Activated CD8-positive, alpha-beta T cell treated with anti-CD3 and anti-CD28 coated beads, Interleukin-2, amount 10 ng/mL, durations not matched to agents 7 days and 5 days (primary cell): ENCODE measurements around the gene GSTA2. TPM values are rescaled to one million over a fixed set of nuclear protein-coding genes. Genes with fewer than 3 reads are reported as not detected.
"Not testable (repeated sequence)": the region's sequence is repeated elsewhere in the genome, so short reads cannot be mapped to it uniquely, and the experiment has no call there.

Experiments
- ATAC-seq: fragments of 150-1000 bp; cut with Tn5 transposase; one replicate; pipeline ENCODE4 v1.10.0; 2021; ENCODE audit warnings: moderate library complexity
- CTCF ChIA-PET: fragments of 350-600 bp; sonication (Branson Sonifier 250); formaldehyde crosslinking; loops from one replicate; lab custom pipeline; 2021; ENCODE audit warnings: antibody characterized with exemption; lab: Charles Lee
- POLR2A ChIA-PET: fragments of 350-600 bp; sonication (Branson Sonifier 250); formaldehyde crosslinking; loops from one replicate; lab custom pipeline; 2021; ENCODE audit warnings: antibody characterized with exemption; lab: Charles Lee
- DNase-seq: peaks from one replicate; pipeline ENCODE4 v3.0.0-alpha.2; 2020
- H3K27ac Mint-ChIP-seq: one replicate; pipeline ENCODE4 v1.8.0; 2021; ENCODE audit warnings: mild to moderate bottlenecking, mixed read lengths
- H3K27me3 Mint-ChIP-seq: one replicate; pipeline ENCODE4 v1.8.0; 2021; ENCODE audit warnings: low read depth, mixed read lengths
- H3K36me3 Mint-ChIP-seq: one replicate; pipeline ENCODE4 v1.8.0; 2021; ENCODE audit warnings: low read depth, mixed read lengths
- H3K4me1 Mint-ChIP-seq: one replicate; pipeline ENCODE4 v1.8.0; 2021; ENCODE audit warnings: low read depth, mixed read lengths
- H3K4me3 Mint-ChIP-seq: one replicate; pipeline ENCODE4 v1.8.0; 2021; ENCODE audit warnings: mild to moderate bottlenecking, mixed read lengths
- H3K9me3 Mint-ChIP-seq: one replicate; pipeline ENCODE4 v1.8.0; 2022; ENCODE audit warnings: mixed read lengths; ENCODE audit not compliant: insufficient read depth
- total RNA-seq, 2 experiments: library from RNA; stranded (reverse); gene quantifications; one replicate each; pipeline ENCODE4 v1.2.3, GENCODE V29; 2021

GSTA2 gene
- total RNA-seq: not detected

DNA sequence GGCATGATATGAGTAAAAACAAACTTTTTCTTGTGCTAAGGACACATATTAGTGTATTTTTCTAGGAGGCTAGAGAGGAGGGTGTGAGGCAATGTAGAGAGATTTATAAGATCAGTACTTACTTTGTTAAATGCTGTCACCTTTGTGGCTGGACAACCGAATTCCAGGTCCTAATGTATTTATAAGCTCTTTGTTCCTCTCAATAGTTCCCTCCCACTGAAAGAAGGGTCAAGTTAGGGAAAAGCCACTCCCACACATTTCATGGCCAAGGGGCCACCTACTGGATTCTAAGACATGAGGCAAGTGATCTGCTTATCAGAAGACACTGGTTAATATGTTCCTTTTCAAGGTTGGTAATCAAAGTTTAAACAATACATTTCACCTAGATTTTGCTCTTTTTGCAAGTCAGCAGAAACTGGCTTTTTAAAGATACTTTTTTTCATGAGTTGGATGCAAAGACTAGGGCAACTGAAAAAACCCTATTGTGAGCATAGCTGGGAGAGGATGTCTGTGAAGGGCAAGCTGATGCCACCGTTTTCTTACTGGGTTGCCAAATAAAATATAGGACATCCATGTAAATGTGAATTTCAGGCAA, at the start of gene GSTA2:
Gene GSTA2, minus strand, starts transcription at position 154 of the 595 bp plus-strand sequence. CDS start 5,528 bp downstream, outside the sequence.
- H3K9me3 Mint-ChIP-seq, H3K27ac Mint-ChIP-seq, CTCF ChIA-PET, POLR2A ChIA-PET, H3K4me3 Mint-ChIP-seq, ATAC-seq, DNase-seq, H3K4me1 Mint-ChIP-seq, H3K36me3 Mint-ChIP-seq: not testable (repeated sequence)
- H3K27me3 Mint-ChIP-seq: peaks cover 12% of the 10 kb centered on the region

DNA sequence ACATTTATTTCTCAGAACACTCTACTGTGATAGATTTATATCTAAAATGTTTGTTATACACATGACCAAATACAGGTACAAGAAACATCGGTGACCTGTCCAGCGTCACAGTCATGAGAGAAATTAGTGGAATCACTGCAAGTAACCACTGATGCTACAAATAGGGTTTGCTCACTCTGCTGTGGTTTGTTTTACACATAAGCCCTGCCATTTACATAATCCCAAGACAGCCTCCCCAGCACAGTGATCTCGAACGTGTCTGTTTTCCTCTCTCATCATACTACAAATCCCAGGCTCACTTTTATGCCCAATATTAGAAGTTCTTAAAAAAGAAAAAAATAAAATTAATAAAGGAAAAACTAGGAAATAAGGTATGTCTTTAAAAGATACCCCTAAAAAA, 46.5 kb upstream of the GSTA2 start:
- H3K36me3 Mint-ChIP-seq, H3K27me3 Mint-ChIP-seq, H3K9me3 Mint-ChIP-seq, ATAC-seq, DNase-seq, H3K27ac Mint-ChIP-seq, H3K4me3 Mint-ChIP-seq, POLR2A ChIA-PET, H3K4me1 Mint-ChIP-seq, CTCF ChIA-PET: not testable (repeated sequence)

DNA sequence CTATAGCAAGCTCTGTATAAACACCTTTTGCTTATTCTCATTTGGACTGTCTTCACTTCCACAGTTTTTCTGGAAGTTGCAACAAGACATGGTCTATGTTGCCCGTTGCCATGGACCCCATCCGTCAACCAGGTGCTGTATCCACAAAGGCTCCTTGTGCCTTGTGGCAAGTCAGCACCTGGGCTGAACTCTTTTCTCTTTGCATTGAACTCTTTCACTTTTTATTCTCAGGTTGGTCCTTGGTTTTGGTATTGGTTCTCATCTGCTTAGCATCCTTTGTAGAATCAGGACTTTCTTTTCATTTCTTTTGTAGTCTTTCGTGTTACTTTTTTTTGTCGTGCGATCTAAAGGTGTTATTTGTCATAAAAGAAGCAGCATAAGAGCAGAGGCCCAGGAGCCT, 45.4 kb upstream of the GSTA2 start:
- no peaks in the 10 kb centered on the region for H3K4me1 Mint-ChIP-seq
- no peak overlapping the region for H3K27ac Mint-ChIP-seq
- H3K36me3 Mint-ChIP-seq: no peaks in the 10 kb centered on the region
- CTCF ChIA-PET: no interaction called here
- no peaks in the 10 kb centered on the region for H3K9me3 Mint-ChIP-seq
- ATAC-seq: no peak
- POLR2A ChIA-PET: no interaction called here
- H3K4me3 Mint-ChIP-seq: no peak overlapping the region
- DNase-seq: no peak
- H3K27me3 Mint-ChIP-seq: peaks cover 9% of the 10 kb centered on the region

DNA sequence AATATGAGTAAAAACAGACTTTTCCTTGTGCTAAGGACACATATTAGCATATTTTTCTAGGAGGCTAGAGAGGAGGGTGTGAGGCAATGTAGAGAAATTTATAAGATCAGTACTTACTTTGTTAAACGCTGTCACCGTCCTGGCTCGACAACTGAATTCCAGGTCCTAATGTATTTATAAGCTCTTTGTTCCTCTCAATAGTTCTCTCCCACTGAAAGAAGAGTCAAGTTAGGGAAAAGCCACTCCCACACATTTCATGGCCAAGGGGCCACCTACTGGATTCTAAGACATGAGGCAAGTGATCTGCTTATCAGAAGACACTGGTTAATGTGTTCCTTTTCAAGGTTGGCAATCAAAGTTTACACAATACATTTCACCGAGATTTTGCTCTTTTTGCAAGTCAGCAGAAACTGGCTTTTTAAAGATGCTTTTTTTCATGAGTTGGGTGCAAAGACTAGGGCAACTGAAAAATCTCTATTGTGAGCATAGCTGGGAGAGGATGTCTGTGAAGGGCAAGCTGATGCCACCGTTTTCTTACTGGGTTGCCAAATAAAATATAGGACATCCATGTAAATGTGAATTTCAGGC, 40.5 kb upstream of the GSTA2 start, which contains the start of gene GSTA1:
Gene GSTA1, minus strand, starts transcription at position 149 of the 588 bp plus-strand sequence. CDS start 4,549 bp downstream, outside the sequence.
- POLR2A ChIA-PET, H3K4me1 Mint-ChIP-seq, H3K4me3 Mint-ChIP-seq, ATAC-seq, DNase-seq, CTCF ChIA-PET, H3K27ac Mint-ChIP-seq, H3K36me3 Mint-ChIP-seq, H3K9me3 Mint-ChIP-seq: not testable (repeated sequence)
- H3K27me3 Mint-ChIP-seq: peaks cover 22% of the 10 kb centered on the region

DNA sequence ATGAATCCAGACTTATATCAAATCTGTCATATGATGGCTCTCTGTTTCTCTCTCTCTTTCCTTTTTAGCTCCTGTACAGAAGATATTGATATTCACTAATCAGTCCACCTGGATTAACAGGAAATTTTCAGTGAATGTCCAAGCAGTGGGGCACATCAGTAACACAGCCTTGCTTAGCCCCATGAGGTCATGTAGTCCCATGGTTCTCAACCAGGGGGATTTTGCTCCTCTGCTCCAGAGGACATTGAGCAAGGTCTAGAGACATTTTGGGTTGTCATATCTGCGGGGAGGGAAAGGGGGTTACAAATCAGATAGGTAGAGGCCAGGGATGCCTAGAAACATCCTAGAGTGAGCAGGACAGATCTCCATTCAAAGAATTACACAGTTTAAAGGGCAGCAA, 39.5 kb upstream of the GSTA2 start:
- CTCF ChIA-PET: no interaction called here
- Mint-ChIP-seq H3K9me3 (no peaks in the 10 kb centered on the region), H3K36me3 (no peaks in the 10 kb centered on the region), H3K4me1 (no peaks in the 10 kb centered on the region), H3K27ac (no peak overlapping the region), H3K27me3 (peaks cover 18% of the 10 kb centered on the region), H3K4me3 (no peak overlapping the region)
- ATAC-seq: no peak
- DNase-seq: no peak
- POLR2A ChIA-PET: no interaction called here

DNA sequence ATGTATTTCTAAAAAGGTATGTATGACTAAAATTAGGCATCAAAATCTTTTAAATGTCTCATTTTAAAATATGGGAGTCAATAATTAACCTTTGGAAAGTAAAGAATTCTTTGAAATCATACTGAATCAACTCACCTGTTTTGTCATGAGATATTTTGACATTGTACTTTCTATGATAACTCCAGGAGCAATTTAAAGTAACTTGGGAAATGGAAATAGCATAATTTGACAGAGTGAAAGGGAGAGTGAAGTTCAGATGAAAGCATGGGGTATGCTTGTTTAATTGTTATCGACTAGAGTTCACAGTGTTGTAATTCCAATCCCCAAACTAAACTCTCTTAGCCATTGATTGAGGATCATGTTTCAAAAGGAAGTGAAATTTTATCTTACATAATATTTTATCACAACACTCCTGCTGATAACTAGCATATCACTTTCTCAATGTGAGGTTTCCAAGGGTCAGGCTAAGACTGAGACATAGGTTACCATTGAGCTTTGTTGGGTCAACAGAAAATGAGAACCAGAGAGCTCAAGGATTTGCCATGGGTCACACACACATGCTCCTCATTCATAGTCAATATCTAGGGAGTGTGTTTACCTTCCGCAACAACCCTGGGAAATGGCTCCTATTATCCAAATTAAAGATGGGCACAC, 38.0 kb upstream of the GSTA2 start:
- Mint-ChIP-seq H3K9me3 (no peaks in the 10 kb centered on the region), H3K27me3 (peaks cover 18% of the 10 kb centered on the region), H3K4me1 (no peaks in the 10 kb centered on the region), H3K36me3 (no peaks in the 10 kb centered on the region), H3K4me3 (no peak overlapping the region), H3K27ac (no peak overlapping the region)
- POLR2A ChIA-PET: no interaction called here
- DNase-seq: no peak
- CTCF ChIA-PET: no interaction called here
- ATAC-seq: no peak

DNA sequence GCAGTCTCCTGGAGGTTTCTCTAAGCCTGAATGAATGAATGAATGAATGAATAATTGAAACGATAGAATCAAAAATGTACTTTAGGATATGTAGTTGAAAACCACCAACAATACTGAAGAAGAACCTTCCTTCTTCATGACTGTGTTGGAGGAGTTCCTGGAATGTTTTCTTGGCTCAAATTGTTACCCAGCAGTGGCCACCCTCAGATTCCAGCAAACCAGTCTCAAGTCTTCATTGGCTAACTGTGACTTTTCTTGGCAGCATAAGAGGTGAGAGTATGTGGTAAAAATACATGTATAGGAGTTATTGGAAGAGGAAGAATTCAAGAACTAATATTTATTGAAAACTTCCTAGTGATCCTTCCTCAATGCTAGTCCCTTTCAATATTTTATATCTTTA, 36.0 kb upstream of the GSTA2 start:
- peaks cover 23% of the 10 kb centered on the region for H3K27me3 Mint-ChIP-seq
- DNase-seq, H3K27ac Mint-ChIP-seq, H3K4me3 Mint-ChIP-seq, CTCF ChIA-PET, H3K36me3 Mint-ChIP-seq, H3K9me3 Mint-ChIP-seq, ATAC-seq, POLR2A ChIA-PET, H3K4me1 Mint-ChIP-seq: not testable (repeated sequence)

DNA sequence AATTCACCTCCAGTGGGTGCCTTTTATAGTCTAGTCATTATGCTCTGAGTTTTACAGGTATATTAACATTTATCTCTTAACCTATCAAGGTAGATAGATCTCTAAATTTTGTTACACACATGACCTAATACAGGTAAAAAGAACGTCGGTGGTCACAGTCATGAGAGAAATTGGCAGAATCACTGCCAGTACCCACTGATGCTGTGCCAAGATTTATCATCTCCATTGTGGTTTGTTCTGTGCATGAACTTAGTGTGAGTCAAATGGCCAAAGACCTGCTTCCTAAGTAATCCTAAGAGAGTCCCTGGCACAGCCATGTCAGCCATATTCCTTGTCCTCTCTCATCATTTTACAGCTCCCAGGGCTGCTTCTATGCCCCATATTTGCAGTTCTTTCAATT, 31.1 kb upstream of the GSTA2 start:
- H3K27me3 Mint-ChIP-seq, H3K9me3 Mint-ChIP-seq, DNase-seq, H3K4me3 Mint-ChIP-seq, ATAC-seq, H3K27ac Mint-ChIP-seq, H3K4me1 Mint-ChIP-seq, H3K36me3 Mint-ChIP-seq, POLR2A ChIA-PET, CTCF ChIA-PET: not testable (repeated sequence)

DNA sequence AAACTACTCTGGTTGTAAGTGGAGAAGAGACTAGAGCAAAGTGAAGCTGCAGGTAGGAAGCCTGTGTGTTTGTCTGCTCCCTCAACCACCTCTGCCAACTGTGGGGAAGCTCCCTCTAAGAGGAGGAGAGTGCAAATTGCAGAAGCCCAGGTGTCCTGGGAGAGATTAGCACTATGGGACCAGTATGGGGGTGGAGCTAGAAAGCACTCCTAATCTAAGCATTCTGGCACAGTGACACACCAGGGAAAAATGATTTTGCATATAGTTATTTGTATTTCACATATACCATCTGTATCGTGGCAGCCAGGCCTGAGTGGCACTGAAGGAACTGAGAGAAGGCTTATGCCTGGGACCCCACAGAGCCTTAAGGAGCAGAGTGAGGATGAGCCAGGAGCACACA, 27.6 kb upstream of the GSTA2 start:
- CTCF ChIA-PET: no interaction called here
- H3K36me3 Mint-ChIP-seq: no peaks in the 10 kb centered on the region
- H3K27ac Mint-ChIP-seq: no peak overlapping the region
- peaks cover 4% of the 10 kb centered on the region for H3K27me3 Mint-ChIP-seq
- DNase-seq (no peak), ATAC-seq (no peak)
- H3K4me3 Mint-ChIP-seq: no peak overlapping the region
- no peaks in the 10 kb centered on the region for H3K9me3 Mint-ChIP-seq
- POLR2A ChIA-PET: no interaction called here
- H3K4me1 Mint-ChIP-seq: no peaks in the 10 kb centered on the region

DNA sequence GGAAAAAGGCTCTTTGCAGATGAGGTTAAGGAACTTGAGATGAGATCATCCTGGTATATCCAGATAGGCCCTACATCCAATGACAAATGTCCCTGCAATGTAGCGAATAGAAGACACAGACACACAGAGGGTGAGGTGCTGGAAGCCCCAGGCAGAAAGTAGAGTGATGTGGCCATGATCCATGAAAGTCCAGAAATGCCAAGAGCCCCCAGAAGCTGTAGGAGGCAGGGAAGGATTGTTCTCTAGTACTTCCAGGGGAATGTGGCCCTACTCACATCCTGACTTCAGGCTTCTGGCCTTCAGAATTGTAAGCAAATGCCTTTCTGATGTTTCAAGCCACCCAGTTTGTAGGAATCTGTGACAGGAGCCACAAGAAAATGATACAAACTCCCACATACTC, 26.4 kb upstream of the GSTA2 start:
- H3K36me3 Mint-ChIP-seq, H3K27ac Mint-ChIP-seq, H3K4me1 Mint-ChIP-seq, DNase-seq, CTCF ChIA-PET, H3K4me3 Mint-ChIP-seq, H3K27me3 Mint-ChIP-seq, H3K9me3 Mint-ChIP-seq, ATAC-seq, POLR2A ChIA-PET: not testable (repeated sequence)

DNA sequence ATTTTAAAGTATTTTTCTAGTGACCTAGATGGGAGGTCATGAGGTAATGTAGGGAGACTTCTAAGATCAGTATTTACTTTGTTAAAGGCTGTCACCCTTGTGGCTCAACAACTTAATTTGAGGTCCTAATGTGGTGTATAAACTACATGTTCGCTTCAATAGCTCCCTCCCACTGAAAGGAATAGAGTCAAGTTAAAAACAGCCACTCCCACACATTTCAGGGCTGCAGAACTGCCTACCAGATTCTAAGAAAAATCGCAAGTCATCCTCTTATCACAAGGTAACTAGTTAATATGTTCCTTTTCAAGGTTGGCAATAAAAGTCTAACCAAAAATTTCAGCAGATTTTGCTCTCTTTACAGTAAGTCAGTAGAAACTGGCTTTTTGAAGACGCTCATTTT, 25.2 kb upstream of the GSTA2 start:
- no peak for ATAC-seq
- Mint-ChIP-seq H3K36me3 (no peaks in the 10 kb centered on the region), H3K4me1 (no peaks in the 10 kb centered on the region), H3K27me3 (no peaks in the 10 kb centered on the region), H3K27ac (no peak overlapping the region), H3K4me3 (no peak overlapping the region), H3K9me3 (no peaks in the 10 kb centered on the region)
- DNase-seq: no peak
- CTCF ChIA-PET: no interaction called here
- POLR2A ChIA-PET: no interaction called here

DNA sequence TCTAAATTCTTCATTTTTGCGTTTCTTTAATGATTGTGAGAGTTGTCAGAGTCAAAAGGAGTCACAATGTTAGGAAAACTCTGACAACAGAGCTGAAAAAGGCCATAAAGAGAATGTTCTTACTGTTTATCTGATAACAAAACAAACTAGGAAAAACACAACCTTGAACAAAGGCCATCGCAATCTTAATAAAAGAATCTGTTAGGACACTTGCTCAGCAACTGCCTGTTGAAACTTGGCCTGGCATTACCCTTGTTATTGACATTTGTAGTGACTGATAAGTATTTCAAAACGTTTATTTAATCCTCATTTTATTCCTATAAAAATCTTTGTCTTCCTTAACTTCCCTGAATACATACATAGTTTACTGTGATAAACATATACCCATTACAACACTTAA, 24.6 kb upstream of the GSTA2 start:
- Mint-ChIP-seq H3K27me3 (no peaks in the 10 kb centered on the region), H3K4me3 (no peak overlapping the region), H3K27ac (no peak overlapping the region), H3K9me3 (no peaks in the 10 kb centered on the region), H3K36me3 (no peaks in the 10 kb centered on the region), H3K4me1 (no peaks in the 10 kb centered on the region)
- DNase-seq (no peak), ATAC-seq (no peak)
- CTCF ChIA-PET: no interaction called here
- POLR2A ChIA-PET: no interaction called here
